HG03064 (cell line): ENCODE data around the gene MSL3B.

Source experiments
- ATAC-seq: cut with Tn5 transposase; IDR thresholded peaks from one replicate; pipeline ENCODE4 v1.9.1; 2021; ENCODE audit warnings: low read depth; ENCODE audit not compliant: unreplicated experiment

Gene MSL3B

DNA sequence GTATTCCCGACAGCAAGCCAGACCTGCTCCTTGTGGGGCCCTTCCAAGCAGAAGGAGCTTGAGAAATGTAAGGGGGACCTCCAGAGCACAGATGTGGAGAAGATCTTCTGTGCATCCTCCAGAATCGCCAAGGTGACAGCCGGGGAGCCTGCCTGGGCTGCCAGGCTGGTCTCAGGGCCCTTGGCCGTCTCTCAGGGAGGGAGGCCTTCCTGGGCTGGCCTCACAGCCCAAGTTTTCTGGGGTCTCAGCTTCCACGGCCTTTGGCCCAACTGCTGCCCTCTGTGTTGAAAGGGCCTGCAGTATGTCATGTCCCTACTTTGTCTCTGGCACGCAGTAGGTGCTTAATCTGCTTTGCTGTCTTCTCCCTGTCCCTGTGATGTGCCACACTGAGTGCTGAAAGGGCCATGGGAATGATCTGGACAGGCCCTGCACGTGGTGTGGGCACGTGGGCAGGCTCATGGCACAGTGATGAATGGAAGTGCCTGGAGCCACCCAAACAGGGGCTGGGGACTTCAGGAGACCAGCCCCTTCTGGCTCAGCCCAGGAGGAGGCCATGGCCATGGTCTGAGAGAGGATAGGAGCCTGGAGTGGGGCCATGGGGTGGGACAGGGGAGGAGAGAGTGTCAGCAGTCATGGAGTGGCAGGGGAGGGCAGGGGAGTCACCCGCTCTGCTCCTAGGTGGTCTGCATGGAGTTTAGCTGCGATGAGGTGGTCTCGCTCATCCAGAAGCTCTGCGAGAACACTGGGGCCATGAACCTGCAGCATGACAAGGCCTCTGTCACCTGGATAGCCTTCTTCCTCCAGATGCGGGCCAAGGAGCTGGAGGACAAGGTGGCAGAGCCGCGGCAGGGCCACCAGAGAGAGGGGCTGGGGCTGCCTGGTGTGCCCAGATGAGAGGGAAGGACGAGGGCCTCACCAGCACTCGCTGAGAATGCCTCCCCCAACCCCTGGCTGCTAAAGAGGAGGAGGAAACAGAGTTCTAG lies 49.3 kb downstream of the MSL3B start:
- ATAC-seq, result no peak

DNA sequence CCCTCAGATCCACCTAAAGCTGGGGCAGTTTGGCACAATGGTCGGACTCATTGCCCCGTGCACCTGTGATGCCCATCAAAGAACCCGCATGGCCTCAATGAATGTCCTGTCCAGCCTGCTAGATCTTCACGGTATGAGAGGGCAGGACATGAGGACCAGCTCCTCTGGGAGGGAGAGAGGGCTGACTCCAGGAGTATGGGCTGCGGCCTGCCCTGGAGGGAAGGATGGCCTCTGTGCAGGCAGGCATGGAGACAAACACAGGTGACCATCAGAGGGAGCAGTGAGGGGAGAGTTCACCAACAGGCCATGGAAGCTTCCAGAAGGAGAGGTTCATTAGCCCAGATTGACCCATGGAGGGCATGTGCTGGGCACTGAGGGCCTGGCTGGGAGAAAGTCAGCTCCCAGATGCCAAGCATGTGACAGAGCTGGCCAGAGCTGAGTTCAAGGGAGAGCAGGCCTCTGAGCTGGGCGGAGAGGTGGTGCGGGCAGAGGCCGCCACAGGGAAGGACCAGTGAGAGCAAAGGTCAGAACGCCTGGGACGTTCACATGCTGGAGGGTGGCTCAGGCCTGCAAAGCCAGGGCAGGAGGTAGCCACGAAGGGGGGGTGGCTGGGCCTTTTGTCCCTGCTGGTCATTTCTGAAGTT lies 50.1 kb downstream of the MSL3B start:
- no peak for ATAC-seq

GRCh38 chr2:233817361-233817911 lies 50.8 kb downstream of the MSL3B start:
- no peak for ATAC-seq

DNA sequence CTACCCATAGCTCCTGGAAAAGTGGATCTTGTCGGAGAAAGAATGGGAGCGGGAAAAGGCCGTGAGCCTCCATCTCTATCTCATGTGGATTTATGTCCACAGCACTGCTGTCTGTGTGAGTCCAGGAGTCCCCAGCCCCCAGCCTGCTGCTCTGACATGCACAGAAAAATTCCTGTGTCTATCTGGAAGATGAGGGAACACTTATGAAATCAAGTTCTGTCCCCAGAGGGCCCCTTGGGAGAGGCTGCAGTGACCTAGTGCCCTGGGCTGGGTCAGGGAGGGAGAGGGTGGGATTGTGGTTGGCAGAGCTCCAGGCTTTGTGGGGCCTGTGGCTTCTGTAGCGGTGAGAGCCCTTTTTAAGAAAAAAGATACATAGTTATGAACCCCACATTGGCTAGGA lies 51.4 kb downstream of the MSL3B start:
- ATAC-seq, result no peak

DNA sequence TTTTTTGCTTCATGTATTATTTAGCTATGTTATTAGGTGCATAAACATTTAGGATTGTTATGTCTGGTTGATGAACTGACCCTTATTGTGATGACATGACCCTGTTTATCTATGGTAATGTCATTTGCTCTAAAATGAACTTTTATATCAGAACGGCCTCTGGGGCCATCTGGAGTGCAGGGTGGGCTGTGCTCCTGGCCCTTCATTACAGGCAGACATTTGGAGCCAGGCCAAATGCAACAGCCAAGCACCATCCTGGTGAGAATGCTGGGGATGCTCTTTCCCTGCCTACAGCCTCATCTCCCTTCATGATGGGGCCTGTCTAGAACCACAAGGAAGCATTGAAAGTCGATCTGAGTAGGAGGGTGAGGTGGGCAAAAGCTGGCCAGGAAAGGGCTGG lies 51.9 kb downstream of the MSL3B start:
- ATAC-seq, result no peak

DNA sequence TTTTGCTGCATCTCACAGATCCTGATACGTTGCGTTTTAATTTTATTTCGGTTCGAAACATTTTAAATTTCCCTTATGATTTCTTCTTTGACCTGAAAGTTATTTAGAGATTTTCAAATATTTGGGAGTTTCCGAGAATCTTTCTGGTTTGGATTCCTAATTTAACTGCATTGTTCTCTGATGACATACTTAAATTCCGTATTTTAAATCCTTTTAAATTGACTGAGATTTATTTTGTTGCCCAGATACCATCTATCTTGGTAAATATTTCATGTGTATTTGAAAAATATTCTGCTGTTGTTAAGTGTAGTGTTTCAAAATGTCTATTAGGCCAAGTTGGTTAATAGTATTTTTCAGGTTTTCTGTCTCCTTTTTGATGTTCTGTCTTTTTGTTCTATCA lies 52.3 kb downstream of the MSL3B start:
- no peak for ATAC-seq
